HG03457 (cell line): ENCODE data around the gene LRRC8A.
"Not testable (repeated sequence)": the region's sequence is repeated elsewhere in the genome, so short reads cannot be mapped to it uniquely, and the experiment has no call there.

Source experiments
- ATAC-seq: cut with Tn5 transposase; IDR thresholded peaks from one replicate; pipeline ENCODE4 v1.9.1; 2021; ENCODE audit warnings: moderate number of reproducible peaks; ENCODE audit not compliant: unreplicated experiment

LRRC8A gene

DNA sequence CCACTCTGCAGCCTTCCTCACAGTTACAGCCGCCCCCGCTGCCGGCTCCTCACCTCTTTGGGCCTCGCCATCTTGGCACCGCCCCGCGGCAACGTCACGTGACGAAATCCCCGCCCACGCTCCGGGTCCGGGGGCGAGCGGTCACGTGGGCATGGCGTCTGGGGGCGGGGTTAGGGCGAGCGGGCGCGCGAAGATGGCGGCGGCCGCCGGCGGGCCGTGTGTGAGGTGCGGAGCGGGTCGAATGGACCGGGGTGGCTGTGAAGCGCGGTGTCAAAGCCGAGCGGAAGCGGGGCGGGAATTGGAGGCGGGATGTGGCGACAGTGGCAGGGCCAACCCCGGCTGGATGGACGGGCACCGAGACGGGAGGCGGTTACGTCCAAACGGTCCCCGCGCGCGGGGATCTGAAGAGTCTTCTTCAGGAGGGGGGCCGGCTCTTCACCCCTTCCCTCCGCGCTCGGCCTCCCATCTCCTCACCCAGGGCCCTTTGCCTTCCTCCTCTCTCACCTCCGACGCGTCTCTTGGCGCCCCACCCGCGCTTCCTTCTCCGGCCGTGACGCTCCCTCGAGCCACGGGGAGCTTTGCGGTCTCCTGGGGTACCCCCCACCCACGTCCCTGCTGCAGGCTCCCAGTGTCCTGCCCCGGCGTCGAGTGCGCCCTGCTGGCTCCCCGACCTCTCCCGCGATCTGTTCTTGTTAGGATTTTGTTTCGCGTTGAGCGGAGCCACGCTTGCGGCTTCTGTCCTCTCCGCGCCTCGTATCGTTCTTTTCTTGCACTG, 65.8 kb downstream of the LRRC8A start, which contains the start of the genes DOLK and NUP188:
Gene DOLK (minus strand): TSS at position 77 of the 775 bp plus-strand sequence. CDS start 300 bp downstream, outside the sequence.
Gene NUP188 (plus strand): TSS at position 173 of the 775 bp plus-strand sequence. CDS start 21 bp downstream, at position 194.
- peak; percentile 60 for ATAC-seq

DNA sequence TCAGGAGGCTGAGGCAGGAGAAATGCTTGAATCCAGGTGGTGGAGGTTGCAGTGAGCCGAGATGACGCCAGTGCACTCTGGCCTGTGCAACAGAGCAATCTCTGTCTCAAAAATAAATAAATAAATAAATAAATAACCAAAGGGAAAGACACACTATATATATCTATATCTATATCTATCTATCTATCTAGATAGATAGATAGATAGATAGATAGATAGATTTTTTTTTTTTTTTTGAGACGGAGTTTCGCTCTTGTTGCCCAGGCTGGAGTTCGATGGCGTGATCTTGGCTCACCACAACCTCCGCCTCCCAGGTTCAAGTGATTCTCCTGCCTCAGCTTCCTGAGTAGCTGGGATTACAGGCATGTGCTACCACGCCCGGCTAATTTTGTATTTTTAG, 79.5 kb downstream of the LRRC8A start:
- ATAC-seq = not testable (repeated sequence)
